SU-DHL-6 (cell line): ENCODE data around the gene PGLYRP1.

Experiments
- CTCF ChIP-seq: fragments of 200-600 bp; sonication (generic); IDR thresholded peaks from one replicate; pipeline ENCODE4 v1.5.1; 2017; ENCODE audit warnings: antibody characterized with exemption, mild to moderate bottlenecking, low read length, moderate library complexity; ENCODE audit not compliant: insufficient read depth, poor library complexity, severe bottlenecking
- EZH2phosphoT487 ChIP-seq: fragments of 200-600 bp; sonication (generic), shearing (Covaris generic); conservative IDR thresholded peaks from 2 replicates; pipeline ENCODE4 v1.6.1; 2018; ENCODE audit warnings: mild to moderate bottlenecking, antibody characterized with exemption, low read length, moderate library complexity, mixed read lengths

- TF ChIP-seq CTCF (no peak), EZH2phosphoT487 (no peak)
Observed at GRCh38 chr19:45998834-45999233, 24.0 kb downstream of the PGLYRP1 start.
